COR-L47 (cell line): ENCODE measurements around the gene MAPK1.
"Not testable (repeated sequence)": the region's sequence is repeated elsewhere in the genome, so short reads cannot be mapped to it uniquely, and the experiment has no call there.

Experiments
- DNase-seq: peaks from one replicate; lab custom pipeline; 2025; lab: John Stamatoyannopoulos, UW

Gene MAPK1

GRCh38 chr22:21818487-21819182, 48.8 kb downstream of the MAPK1 start:
- DNase-seq = no peak

- not testable (repeated sequence) for DNase-seq
Observed at GRCh38 chr22:21817497-21817853, 50.0 kb downstream of the MAPK1 start.

GRCh38 chr22:21816787-21817496, 50.5 kb downstream of the MAPK1 start:
- no peak for DNase-seq

GRCh38 chr22:21816472-21816786, 51.0 kb downstream of the MAPK1 start:
- no peak for DNase-seq

- no peak for DNase-seq
Observed at GRCh38 chr22:21815958-21816357, 51.5 kb downstream of the MAPK1 start.

GRCh38 chr22:21815357-21815756, 52.1 kb downstream of the MAPK1 start:
- no peak for DNase-seq

GRCh38 chr22:21811982-21812381, 55.5 kb downstream of the MAPK1 start:
- no peak for DNase-seq

- DNase-seq = no peak
Observed at GRCh38 chr22:21807544-21808529, 59.6 kb downstream of the MAPK1 start.

GRCh38 chr22:21805325-21805724, 62.1 kb downstream of the MAPK1 start:
- DNase-seq = not testable (repeated sequence)

- DNase-seq = no peak
Observed at GRCh38 chr22:21803811-21804249, 63.6 kb downstream of the MAPK1 start.

- DNase-seq = no peak
Observed at GRCh38 chr22:21802673-21803072, 64.8 kb downstream of the MAPK1 start.

- DNase-seq = no peak
Observed at GRCh38 chr22:21802056-21802455, 65.4 kb downstream of the MAPK1 start.

- not testable (repeated sequence) for DNase-seq
Observed at GRCh38 chr22:21801304-21801644, 66.2 kb downstream of the MAPK1 start.

GRCh38 chr22:21800552-21801303, 66.7 kb downstream of the MAPK1 start:
- no peak for DNase-seq

GRCh38 chr22:21797444-21798221, 69.8 kb downstream of the MAPK1 start:
- DNase-seq = no peak

GRCh38 chr22:21796863-21797262, 70.6 kb downstream of the MAPK1 start:
- DNase-seq = no peak

GRCh38 chr22:21796231-21796630, 71.2 kb downstream of the MAPK1 start:
- no peak for DNase-seq

GRCh38 chr22:21793716-21794115, 73.7 kb downstream of the MAPK1 start:
- DNase-seq = not testable (repeated sequence)

GRCh38 chr22:21791635-21792625, 75.5 kb downstream of the MAPK1 start:
- DNase-seq = no peak
